ENCODE measurements around the gene TLX2. TPM values are rescaled to one million over a fixed set of nuclear protein-coding genes. Genes with fewer than 3 reads are reported as not detected.

TLX2 gene
- total and polyA plus RNA-seq, 2 of the 13 experiments (the other 11 are each of a cell fraction or from before 2014, with no cell fraction given) = 0.05 to 0.20 TPM

DNA sequence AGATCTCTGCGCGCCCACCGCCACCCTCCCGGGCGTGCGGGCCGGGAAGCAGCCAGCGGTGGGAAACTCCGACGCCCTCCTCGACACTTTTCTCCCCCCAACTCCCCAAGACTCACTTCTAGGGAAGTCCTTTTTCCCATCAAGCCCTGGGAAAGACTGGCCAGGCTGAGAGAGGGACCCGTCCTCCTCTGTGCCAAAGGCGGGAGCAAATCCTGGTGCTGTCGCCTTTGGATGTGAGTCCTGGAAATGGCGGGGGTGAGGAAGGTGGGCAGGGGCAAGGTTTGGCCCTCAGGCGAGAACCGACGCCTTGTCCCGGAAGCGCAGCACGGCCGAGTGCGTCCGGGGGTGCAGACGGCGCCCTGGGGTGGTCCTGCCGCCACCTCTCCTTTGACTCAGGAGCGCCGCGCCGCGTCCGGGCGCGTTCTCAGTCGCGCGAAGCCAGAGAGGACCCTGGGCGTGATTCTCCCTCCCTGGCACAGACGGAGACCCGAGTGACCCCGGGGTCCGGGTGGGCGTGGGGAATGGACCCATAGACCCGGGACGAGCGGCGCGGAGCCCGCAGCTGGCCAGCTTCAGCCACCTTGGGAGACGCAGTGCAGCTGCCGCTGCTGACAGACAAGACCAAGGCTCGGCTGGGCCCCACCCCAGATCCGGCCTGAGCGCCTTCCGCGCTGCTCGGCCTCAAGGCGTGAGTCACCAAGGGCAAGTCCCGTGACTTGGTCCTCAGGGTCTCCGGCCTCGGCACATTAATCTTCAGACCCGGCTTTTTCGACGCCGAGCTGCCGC is 11.3 kb upstream of the TLX2 start (continued):
- TF ChIP-seq, protein P1, sequence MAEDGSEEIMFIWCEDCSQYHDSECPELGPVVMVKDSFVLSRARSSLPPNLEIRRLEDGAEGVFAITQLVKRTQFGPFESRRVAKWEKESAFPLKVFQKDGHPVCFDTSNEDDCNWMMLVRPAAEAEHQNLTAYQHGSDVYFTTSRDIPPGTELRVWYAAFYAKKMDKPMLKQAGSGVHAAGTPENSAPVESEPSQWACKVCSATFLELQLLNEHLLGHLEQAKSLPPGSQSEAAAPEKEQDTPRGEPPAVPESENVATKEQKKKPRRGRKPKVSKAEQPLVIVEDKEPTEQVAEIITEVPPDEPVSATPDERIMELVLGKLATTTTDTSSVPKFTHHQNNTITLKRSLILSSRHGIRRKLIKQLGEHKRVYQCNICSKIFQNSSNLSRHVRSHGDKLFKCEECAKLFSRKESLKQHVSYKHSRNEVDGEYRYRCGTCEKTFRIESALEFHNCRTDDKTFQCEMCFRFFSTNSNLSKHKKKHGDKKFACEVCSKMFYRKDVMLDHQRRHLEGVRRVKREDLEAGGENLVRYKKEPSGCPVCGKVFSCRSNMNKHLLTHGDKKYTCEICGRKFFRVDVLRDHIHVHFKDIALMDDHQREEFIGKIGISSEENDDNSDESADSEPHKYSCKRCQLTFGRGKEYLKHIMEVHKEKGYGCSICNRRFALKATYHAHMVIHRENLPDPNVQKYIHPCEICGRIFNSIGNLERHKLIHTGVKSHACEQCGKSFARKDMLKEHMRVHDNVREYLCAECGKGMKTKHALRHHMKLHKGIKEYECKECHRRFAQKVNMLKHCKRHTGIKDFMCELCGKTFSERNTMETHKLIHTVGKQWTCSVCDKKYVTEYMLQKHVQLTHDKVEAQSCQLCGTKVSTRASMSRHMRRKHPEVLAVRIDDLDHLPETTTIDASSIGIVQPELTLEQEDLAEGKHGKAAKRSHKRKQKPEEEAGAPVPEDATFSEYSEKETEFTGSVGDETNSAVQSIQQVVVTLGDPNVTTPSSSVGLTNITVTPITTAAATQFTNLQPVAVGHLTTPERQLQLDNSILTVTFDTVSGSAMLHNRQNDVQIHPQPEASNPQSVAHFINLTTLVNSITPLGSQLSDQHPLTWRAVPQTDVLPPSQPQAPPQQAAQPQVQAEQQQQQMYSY (CRISPR knock-in tag; IDR thresholded peaks at IDR 0.05) = no peak; the same call in 1 of the 2 replicates
- TF ChIP-seq, protein P2, sequence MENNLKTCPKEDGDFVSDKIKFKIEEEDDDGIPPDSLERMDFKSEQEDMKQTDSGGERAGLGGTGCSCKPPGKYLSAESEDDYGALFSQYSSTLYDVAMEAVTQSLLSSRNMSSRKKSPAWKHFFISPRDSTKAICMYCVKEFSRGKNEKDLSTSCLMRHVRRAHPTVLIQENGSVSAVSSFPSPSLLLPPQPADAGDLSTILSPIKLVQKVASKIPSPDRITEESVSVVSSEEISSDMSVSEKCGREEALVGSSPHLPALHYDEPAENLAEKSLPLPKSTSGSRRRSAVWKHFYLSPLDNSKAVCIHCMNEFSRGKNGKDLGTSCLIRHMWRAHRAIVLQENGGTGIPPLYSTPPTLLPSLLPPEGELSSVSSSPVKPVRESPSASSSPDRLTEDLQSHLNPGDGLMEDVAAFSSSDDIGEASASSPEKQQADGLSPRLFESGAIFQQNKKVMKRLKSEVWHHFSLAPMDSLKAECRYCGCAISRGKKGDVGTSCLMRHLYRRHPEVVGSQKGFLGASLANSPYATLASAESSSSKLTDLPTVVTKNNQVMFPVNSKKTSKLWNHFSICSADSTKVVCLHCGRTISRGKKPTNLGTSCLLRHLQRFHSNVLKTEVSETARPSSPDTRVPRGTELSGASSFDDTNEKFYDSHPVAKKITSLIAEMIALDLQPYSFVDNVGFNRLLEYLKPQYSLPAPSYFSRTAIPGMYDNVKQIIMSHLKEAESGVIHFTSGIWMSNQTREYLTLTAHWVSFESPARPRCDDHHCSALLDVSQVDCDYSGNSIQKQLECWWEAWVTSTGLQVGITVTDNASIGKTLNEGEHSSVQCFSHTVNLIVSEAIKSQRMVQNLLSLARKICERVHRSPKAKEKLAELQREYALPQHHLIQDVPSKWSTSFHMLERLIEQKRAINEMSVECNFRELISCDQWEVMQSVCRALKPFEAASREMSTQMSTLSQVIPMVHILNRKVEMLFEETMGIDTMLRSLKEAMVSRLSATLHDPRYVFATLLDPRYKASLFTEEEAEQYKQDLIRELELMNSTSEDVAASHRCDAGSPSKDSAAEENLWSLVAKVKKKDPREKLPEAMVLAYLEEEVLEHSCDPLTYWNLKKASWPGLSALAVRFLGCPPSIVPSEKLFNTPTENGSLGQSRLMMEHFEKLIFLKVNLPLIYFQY (CRISPR knock-in tag; IDR thresholded peaks at IDR 0.05; ENCODE audit: borderline replicate concordance) = peak; percentile 31; the same call in 1 of the 2 replicates
- TF ChIP-seq, protein P3, sequence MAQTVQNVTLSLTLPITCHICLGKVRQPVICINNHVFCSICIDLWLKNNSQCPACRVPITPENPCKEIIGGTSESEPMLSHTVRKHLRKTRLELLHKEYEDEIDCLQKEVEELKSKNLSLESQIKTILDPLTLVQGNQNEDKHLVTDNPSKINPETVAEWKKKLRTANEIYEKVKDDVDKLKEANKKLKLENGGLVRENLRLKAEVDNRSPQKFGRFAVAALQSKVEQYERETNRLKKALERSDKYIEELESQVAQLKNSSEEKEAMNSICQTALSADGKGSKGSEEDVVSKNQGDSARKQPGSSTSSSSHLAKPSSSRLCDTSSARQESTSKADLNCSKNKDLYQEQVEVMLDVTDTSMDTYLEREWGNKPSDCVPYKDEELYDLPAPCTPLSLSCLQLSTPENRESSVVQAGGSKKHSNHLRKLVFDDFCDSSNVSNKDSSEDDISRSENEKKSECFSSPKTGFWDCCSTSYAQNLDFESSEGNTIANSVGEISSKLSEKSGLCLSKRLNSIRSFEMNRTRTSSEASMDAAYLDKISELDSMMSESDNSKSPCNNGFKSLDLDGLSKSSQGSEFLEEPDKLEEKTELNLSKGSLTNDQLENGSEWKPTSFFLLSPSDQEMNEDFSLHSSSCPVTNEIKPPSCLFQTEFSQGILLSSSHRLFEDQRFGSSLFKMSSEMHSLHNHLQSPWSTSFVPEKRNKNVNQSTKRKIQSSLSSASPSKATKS (CRISPR knock-in tag; IDR thresholded peaks at IDR 0.05) = no peak
- TF ChIP-seq ELF3 (CRISPR knock-in tag; IDR thresholded peaks at IDR 0.05) (peak; percentile 41; the same call in 1 of the 2 replicates), ZNF431 (CRISPR knock-in tag; IDR thresholded peaks at IDR 0.05; ENCODE audit: borderline replicate concordance, low read depth) (no peak; the same call in 1 of the 2 replicates), PCBP1 (IDR thresholded peaks at IDR 0.05; ENCODE audit: borderline replicate concordance, low read depth, low read length) (no peak), ZNF629 (CRISPR knock-in tag; conservative IDR thresholded peaks at IDR 0.05) (no peak), MTF1 (CRISPR knock-in tag; IDR thresholded peaks at IDR 0.05) (0 out of 2 replicates have a peak, but pooled peaks have one; percentile 31), ZNF841 (CRISPR knock-in tag; IDR thresholded peaks at IDR 0.05; ENCODE audit: borderline replicate concordance) (no peak), KLF6 (CRISPR knock-in tag; IDR thresholded peaks at IDR 0.05) (no peak), ZNF383 (CRISPR knock-in tag; IDR thresholded peaks at IDR 0.05; ENCODE audit: borderline replicate concordance) (0 out of 2 replicates have a peak, but pooled peaks have one; percentile 18), ZFP36L2 (CRISPR knock-in tag; IDR thresholded peaks at IDR 0.05) (no peak), ZNF484 (CRISPR knock-in tag; IDR thresholded peaks at IDR 0.05; ENCODE audit: borderline replicate concordance, low read depth) (no peak), ZNF430 (CRISPR knock-in tag; IDR thresholded peaks at IDR 0.05) (peak; percentile 54; the same call in 1 of the 2 replicates)
- TF ChIP-seq, protein P4, sequence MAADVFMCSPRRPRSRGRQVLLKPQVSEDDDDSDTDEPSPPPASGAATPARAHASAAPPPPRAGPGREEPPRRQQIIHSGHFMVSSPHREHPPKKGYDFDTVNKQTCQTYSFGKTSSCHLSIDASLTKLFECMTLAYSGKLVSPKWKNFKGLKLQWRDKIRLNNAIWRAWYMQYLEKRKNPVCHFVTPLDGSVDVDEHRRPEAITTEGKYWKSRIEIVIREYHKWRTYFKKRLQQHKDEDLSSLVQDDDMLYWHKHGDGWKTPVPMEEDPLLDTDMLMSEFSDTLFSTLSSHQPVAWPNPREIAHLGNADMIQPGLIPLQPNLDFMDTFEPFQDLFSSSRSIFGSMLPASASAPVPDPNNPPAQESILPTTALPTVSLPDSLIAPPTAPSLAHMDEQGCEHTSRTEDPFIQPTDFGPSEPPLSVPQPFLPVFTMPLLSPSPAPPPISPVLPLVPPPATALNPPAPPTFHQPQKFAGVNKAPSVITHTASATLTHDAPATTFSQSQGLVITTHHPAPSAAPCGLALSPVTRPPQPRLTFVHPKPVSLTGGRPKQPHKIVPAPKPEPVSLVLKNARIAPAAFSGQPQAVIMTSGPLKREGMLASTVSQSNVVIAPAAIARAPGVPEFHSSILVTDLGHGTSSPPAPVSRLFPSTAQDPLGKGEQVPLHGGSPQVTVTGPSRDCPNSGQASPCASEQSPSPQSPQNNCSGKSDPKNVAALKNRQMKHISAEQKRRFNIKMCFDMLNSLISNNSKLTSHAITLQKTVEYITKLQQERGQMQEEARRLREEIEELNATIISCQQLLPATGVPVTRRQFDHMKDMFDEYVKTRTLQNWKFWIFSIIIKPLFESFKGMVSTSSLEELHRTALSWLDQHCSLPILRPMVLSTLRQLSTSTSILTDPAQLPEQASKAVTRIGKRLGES (CRISPR knock-in tag; IDR thresholded peaks at IDR 0.05; ENCODE audit: borderline replicate concordance) = no peak

All from HepG2 (cell line).